Osteoblast (primary cell): ENCODE measurements around the gene SCAMP5. TPM values are rescaled to one million over a fixed set of nuclear protein-coding genes. Genes with fewer than 3 reads are reported as not detected.

Experiments used
- DNase-seq: peaks from one replicate; pipeline ENCODE4 v3.0.0; 2011; ENCODE audit warnings: low spot score, mixed read lengths; ENCODE audit not compliant: insufficient read length; ENCODE audit errors: missing footprints
- H2AFZ ChIP-seq: 2 replicates; pipeline ENCODE4 v1.6.0; 2011; ENCODE audit warnings: mild to moderate bottlenecking, low read length
- H3K27ac ChIP-seq: 2 replicates; pipeline ENCODE4 v1.5.1; 2011; ENCODE audit warnings: mild to moderate bottlenecking, low read depth, low read length, moderate library complexity
- H3K27me3 ChIP-seq: 2 replicates; pipeline ENCODE4 v1.6.0; 2012; ENCODE audit warnings: mild to moderate bottlenecking, control low read depth, inconsistent platforms, low read length, moderate library complexity; ENCODE audit not compliant: insufficient read depth
- H3K36me3 ChIP-seq: 2 replicates; pipeline ENCODE4 v1.5.1; 2011; ENCODE audit warnings: mild to moderate bottlenecking, low read length, control low read depth, moderate library complexity; ENCODE audit not compliant: insufficient read depth
- H3K4me1 ChIP-seq: 2 replicates; pipeline ENCODE4 v1.5.1; 2011; ENCODE audit warnings: mild to moderate bottlenecking, low read length, control low read depth, moderate library complexity; ENCODE audit not compliant: insufficient read depth
- H3K4me2 ChIP-seq: 2 replicates; pipeline ENCODE4 v1.6.0; 2011; ENCODE audit warnings: mild to moderate bottlenecking, low read length; ENCODE audit not compliant: insufficient read depth
- H3K4me3 ChIP-seq: fragments of 200-600 bp; sonication (generic); 3 replicates; pipeline ENCODE4 v1.5.1; 2012; ENCODE audit warnings: mild to moderate bottlenecking, low read length, inconsistent platforms; ENCODE audit not compliant: insufficient read depth
- H3K79me2 ChIP-seq: 2 replicates; pipeline ENCODE4 v1.6.0; 2012; ENCODE audit warnings: mild to moderate bottlenecking, low read length, control low read depth, inconsistent platforms; ENCODE audit not compliant: insufficient read depth
- H3K9me3 ChIP-seq: 2 replicates; pipeline ENCODE4 v1.5.1; 2011; ENCODE audit warnings: low read depth, low read length, control low read depth
- H4K20me1 ChIP-seq: 2 replicates; pipeline ENCODE4 v1.6.0; 2012; ENCODE audit warnings: mild to moderate bottlenecking, low read length, control low read depth; ENCODE audit not compliant: insufficient read depth
- total RNA-seq: library from RNA; depleted of rRNA; stranded (reverse); fragments of >200 nt; gene quantifications from 2 replicates; pipeline ENCODE4 v1.2.3, GENCODE V29; 2012
- TF ChIP-seq, protein P1 (sequence below): IDR thresholded peaks from 2 replicates; pipeline ENCODE4 v1.5.1; 2011; ENCODE audit warnings: mild to moderate bottlenecking, low read depth, low read length, moderate library complexity; ENCODE audit errors: extremely low read depth

Gene SCAMP5
- total RNA-seq, 1 donor = 1.8 TPM

DNA sequence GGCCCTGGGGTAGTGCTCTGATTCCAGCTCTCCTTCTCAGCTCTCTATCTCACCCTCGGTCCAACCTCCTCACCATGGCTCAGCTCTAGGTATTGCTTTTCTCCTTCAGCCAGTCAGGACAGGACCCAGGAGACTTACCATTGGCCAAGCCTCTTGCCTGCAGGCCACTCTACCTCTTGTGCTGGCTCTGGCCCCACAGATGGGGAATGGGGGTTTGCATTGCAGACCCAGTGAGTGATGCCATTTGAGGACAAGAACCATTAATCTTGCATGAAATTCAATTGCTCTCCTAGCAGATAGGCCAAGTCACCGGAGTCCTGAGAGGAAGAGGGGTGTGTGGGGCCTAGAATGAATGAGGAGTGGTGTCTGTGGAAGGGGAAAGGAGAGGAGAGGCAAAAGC lies 32.7 kb upstream of the SCAMP5 start:
- Histone ChIP-seq H4K20me1 (no peaks in the 10 kb centered on the region), H3K27ac (no peak overlapping the region), H3K79me2 (no peaks in the 10 kb centered on the region), H3K4me3 (no peak overlapping the region), H3K4me1 (peaks cover 11% of the 10 kb centered on the region), H2AFZ (no peak overlapping the region), H3K4me2 (no peak overlapping the region), H3K9me3 (no peaks in the 10 kb centered on the region), H3K27me3 (peaks cover 38% of the 10 kb centered on the region), H3K36me3 (no peaks in the 10 kb centered on the region)
- TF ChIP-seq, protein P1, sequence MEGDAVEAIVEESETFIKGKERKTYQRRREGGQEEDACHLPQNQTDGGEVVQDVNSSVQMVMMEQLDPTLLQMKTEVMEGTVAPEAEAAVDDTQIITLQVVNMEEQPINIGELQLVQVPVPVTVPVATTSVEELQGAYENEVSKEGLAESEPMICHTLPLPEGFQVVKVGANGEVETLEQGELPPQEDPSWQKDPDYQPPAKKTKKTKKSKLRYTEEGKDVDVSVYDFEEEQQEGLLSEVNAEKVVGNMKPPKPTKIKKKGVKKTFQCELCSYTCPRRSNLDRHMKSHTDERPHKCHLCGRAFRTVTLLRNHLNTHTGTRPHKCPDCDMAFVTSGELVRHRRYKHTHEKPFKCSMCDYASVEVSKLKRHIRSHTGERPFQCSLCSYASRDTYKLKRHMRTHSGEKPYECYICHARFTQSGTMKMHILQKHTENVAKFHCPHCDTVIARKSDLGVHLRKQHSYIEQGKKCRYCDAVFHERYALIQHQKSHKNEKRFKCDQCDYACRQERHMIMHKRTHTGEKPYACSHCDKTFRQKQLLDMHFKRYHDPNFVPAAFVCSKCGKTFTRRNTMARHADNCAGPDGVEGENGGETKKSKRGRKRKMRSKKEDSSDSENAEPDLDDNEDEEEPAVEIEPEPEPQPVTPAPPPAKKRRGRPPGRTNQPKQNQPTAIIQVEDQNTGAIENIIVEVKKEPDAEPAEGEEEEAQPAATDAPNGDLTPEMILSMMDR = no peak
- DNase-seq = no peak

DNA sequence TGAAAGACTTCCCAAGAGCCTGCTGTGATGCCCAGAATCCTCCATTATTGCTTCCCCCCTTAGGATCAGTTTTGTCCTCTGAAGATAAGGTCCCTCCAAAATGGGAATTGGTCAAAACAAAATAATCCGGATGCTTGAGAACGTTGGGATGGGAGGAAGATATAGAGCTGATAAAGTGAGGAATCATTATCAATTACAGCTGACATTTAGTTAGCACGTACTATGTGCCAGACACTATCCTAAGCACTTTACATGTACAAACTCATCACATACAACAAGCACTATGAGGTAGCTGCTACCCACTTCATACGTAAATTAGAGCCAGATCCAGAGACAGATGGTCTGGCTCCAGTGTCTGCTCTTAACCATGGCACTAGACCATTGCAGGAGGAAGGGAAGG lies 32.1 kb upstream of the SCAMP5 start:
- Histone ChIP-seq H3K4me2 (no peak overlapping the region), H3K4me3 (no peak overlapping the region), H3K36me3 (no peaks in the 10 kb centered on the region), H3K79me2 (no peaks in the 10 kb centered on the region), H4K20me1 (no peaks in the 10 kb centered on the region), H3K4me1 (peaks cover 10% of the 10 kb centered on the region), H2AFZ (no peak overlapping the region), H3K9me3 (no peaks in the 10 kb centered on the region), H3K27ac (no peak overlapping the region), H3K27me3 (peaks cover 33% of the 10 kb centered on the region)
- TF ChIP-seq, protein P1 = no peak
- DNase-seq = no peak

DNA sequence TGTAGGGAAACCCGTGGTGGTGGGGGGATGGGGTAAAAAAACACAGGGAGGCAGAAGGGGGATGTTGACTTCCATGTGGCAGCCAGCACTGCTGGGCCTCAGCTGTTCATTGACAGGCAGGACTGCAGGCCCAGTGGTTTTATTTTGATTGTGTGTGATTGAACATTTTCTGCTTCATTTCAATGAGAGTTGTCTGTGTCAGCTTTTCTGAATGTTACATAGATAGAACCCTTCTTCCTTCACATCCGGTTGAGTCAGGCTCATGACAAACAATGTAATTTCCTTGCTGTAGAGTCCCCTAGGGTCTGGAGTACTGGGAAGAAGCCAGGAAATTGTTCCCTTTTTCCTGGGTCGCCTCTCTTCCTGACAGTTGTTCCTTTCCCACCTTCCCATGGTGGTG lies 30.6 kb upstream of the SCAMP5 start:
- H3K4me1 ChIP-seq = peaks cover 6% of the 10 kb centered on the region
- no peak overlapping the region for H3K4me3 ChIP-seq
- peaks cover 19% of the 10 kb centered on the region for H3K27me3 ChIP-seq
- no peaks in the 10 kb centered on the region for H3K36me3 ChIP-seq
- H3K79me2 ChIP-seq = no peaks in the 10 kb centered on the region
- no peaks in the 10 kb centered on the region for H4K20me1 ChIP-seq
- peak; percentile 82 for DNase-seq
- H3K4me2 ChIP-seq = no peak overlapping the region
- no peak overlapping the region for H3K27ac ChIP-seq
- TF ChIP-seq, protein P1 = no peak
- no peaks in the 10 kb centered on the region for H3K9me3 ChIP-seq
- peak overlapping the region; percentile 59 for H2AFZ ChIP-seq

DNA sequence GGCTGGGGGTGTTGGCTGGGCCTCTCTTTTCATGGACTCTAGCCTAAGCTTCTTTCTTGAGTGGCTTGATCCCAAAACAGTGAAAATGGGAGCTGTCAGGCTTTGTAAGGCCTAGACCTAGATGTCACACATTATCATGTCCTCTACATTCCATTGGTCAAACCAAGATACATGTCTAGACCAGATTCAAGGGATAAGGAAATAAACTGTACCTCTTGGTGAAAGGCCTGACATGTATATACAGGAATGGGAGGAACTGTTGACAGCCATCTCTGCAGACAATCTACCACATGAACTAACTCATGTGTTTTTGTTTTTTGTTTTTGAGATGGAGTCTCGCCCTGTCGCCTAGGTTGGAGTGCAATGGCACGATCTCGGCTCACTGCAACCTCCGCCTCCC lies 27.7 kb upstream of the SCAMP5 start:
- Histone ChIP-seq H3K4me3 (no peak overlapping the region), H3K4me1 (peaks cover 6% of the 10 kb centered on the region), H2AFZ (no peak overlapping the region), H3K36me3 (no peaks in the 10 kb centered on the region), H3K27ac (no peak overlapping the region), H3K4me2 (no peak overlapping the region), H3K79me2 (no peaks in the 10 kb centered on the region), H3K9me3 (no peaks in the 10 kb centered on the region), H3K27me3 (no peaks in the 10 kb centered on the region), H4K20me1 (no peaks in the 10 kb centered on the region)
- TF ChIP-seq, protein P1 = no peak
- DNase-seq = peak; percentile 53
